GM23338 (cell line): Measurements from ENCODE around the gene ARID1B. TPM values are rescaled to one million over a fixed set of nuclear protein-coding genes. Genes with fewer than 3 reads are reported as not detected.

Experiments used
- ATAC-seq: fragments of 200-7000 bp; cut with Tn5 transposase; 3 replicates; pipeline ENCODE4 v1.9.1; 2020
- DNase-seq: peaks from one replicate; pipeline ENCODE4 v3.0.0-alpha.2; 2015; ENCODE audit warnings: low spot score
- H2AFZ ChIP-seq: fragments of 200-600 bp; sonication (generic); 2 replicates; pipeline ENCODE4 v1.8.0; 2016; ENCODE audit warnings: antibody characterized with exemption, mild to moderate bottlenecking, moderate library complexity
- H3F3A ChIP-seq: fragments of 200-600 bp; sonication (generic); replicated peaks from 2 replicates; pipeline ENCODE4 v1.8.0; 2017; ENCODE audit warnings: antibody characterized with exemption, mixed run types, low read depth
- H3K27ac ChIP-seq: fragments of 200-600 bp; sonication (generic); 2 replicates; pipeline ENCODE4 v1.6.1; 2016; ENCODE audit warnings: low read depth
- H3K27me3 ChIP-seq: fragments of 200-600 bp; sonication (generic); 2 replicates; pipeline ENCODE4 v1.8.0; 2016; ENCODE audit warnings: mild to moderate bottlenecking, mixed run types, moderate library complexity; ENCODE audit not compliant: insufficient read depth
- H3K36me3 ChIP-seq: fragments of 200-600 bp; sonication (generic); 2 replicates; pipeline ENCODE4 v1.8.0; 2016; ENCODE audit warnings: mild to moderate bottlenecking; ENCODE audit not compliant: insufficient read depth
- H3K4me1 ChIP-seq: fragments of 200-600 bp; sonication (generic); 2 replicates; pipeline ENCODE4 v1.8.0; 2016; ENCODE audit warnings: mild to moderate bottlenecking, moderate library complexity; ENCODE audit not compliant: insufficient read depth
- H3K4me2 ChIP-seq: fragments of 200-600 bp; sonication (generic); 2 replicates; pipeline ENCODE4 v1.7.1; 2017; ENCODE audit warnings: mixed run types
- H3K4me3 ChIP-seq: fragments of 200-600 bp; sonication (generic); 2 replicates; pipeline ENCODE4 v1.6.1; 2016; ENCODE audit warnings: mixed run types
- H3K79me2 ChIP-seq: fragments of 200-600 bp; sonication (generic); replicated peaks from 2 replicates; pipeline ENCODE4 v1.8.0; 2017; ENCODE audit warnings: mild to moderate bottlenecking; ENCODE audit not compliant: insufficient read depth
- H3K9me2 ChIP-seq: fragments of 200-600 bp; sonication (generic); 2 replicates; pipeline ENCODE4 v1.8.0; 2017; ENCODE audit not compliant: insufficient read depth
- H4K20me1 ChIP-seq: fragments of 200-600 bp; sonication (generic); replicated peaks from 2 replicates; pipeline ENCODE4 v1.8.0; 2017; ENCODE audit warnings: mild to moderate bottlenecking; ENCODE audit not compliant: insufficient read depth
- H3K27ac Mint-ChIP-seq: 2 replicates; pipeline ENCODE4 v1.8.0; 2020; ENCODE audit warnings: inconsistent platforms, mild to moderate bottlenecking, moderate library complexity, mixed read lengths
- H3K27me3 Mint-ChIP-seq: 3 replicates; pipeline ENCODE4 v1.8.0; 2022; ENCODE audit warnings: low read depth, mild to moderate bottlenecking, moderate library complexity, mixed read lengths, inconsistent platforms; ENCODE audit not compliant: insufficient read depth, poor library complexity
- H3K36me3 Mint-ChIP-seq: 3 replicates; pipeline ENCODE4 v1.8.0; 2021; ENCODE audit warnings: low read depth, mild to moderate bottlenecking, inconsistent platforms, moderate library complexity, mixed read lengths
- H3K4me1 Mint-ChIP-seq: 3 replicates; pipeline ENCODE4 v1.8.0; 2020; ENCODE audit warnings: mild to moderate bottlenecking, inconsistent platforms, mixed read lengths
- H3K4me3 Mint-ChIP-seq: 3 replicates; pipeline ENCODE4 v1.8.0; 2021; ENCODE audit warnings: moderate library complexity, mild to moderate bottlenecking, inconsistent platforms, mixed read lengths
- H3K9me3 Mint-ChIP-seq: 3 replicates; pipeline ENCODE4 v1.8.0; 2020; ENCODE audit warnings: moderate library complexity, mild to moderate bottlenecking, inconsistent platforms, mixed read lengths
- EZH2 ChIP-seq: fragments of 200-600 bp; sonication (generic); IDR thresholded peaks from one replicate; pipeline ENCODE4 v1.8.0; 2017; ENCODE audit warnings: antibody characterized with exemption, mild to moderate bottlenecking, low read depth; ENCODE audit not compliant: unreplicated experiment
- JUNB ChIP-seq: IDR thresholded peaks from one replicate; pipeline ENCODE4 v1.6.1; 2016; ENCODE audit warnings: antibody characterized with exemption; ENCODE audit not compliant: unreplicated experiment
- NANOG ChIP-seq: IDR thresholded peaks from 2 replicates; pipeline ENCODE4 v1.6.1; 2016; ENCODE audit warnings: antibody characterized with exemption, borderline replicate concordance
- ZNF114 ChIP-seq: fragments of 250-450 bp; sonication (Bioruptor Pico); IDR thresholded peaks from 2 replicates; pipeline ENCODE4 v1.5.0; 2020; ENCODE audit warnings: mild to moderate bottlenecking, moderate library complexity
- ZNF331 ChIP-seq: fragments of 250-450 bp; sonication (Bioruptor Pico); IDR thresholded peaks from 2 replicates; pipeline ENCODE4 v1.5.0; 2020; ENCODE audit warnings: low read depth, mild to moderate bottlenecking, moderate library complexity
- polyA plus RNA-seq: library from polyadenylated mRNA; unstranded; fragments of >200 nt; fragmentation: Nextera tagmentation; extraction: Ambion mirVana; gene quantifications from 2 replicates; pipeline ENCODE4 v1.2.1, GENCODE V29; 2016
- total RNA-seq: library from RNA; depleted of rRNA; stranded (reverse); fragments of >200 nt; shearing (Covaris generic); gene quantifications from 2 replicates; pipeline ENCODE4 v1.2.3, GENCODE V29; 2014
- TF ChIP-seq, protein P1 (sequence below): IDR thresholded peaks from 2 replicates; pipeline ENCODE4 v1.6.1; 2016; ENCODE audit warnings: antibody characterized with exemption
- TF ChIP-seq, protein P2 (sequence below): fragments of 250-450 bp; sonication (Bioruptor Pico); IDR thresholded peaks from 2 replicates; pipeline ENCODE4 v1.5.0; 2020; ENCODE audit warnings: mild to moderate bottlenecking, moderate library complexity

ARID1B gene
- total and polyA plus RNA-seq, 2 experiments from 2014 or later = 59.3 to 72.2 TPM

DNA sequence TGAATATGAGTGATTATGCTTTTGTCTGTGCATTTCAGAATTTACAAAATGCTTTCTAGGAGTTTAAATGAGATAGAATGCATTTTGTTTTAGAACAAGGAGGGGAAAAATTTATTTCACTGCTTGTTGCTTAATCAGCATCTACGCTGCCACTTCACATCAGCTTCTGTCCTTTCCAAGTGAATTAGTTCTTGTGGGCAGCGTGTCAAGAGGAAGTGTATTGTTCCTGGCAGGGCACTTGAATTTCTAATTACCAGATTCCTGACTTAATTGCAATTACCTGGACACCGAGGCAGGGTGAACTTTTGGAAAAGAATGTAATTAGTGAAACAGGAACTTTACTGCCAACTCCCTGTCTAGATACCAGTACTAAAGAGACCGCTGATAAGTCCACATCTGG is 282.6 kb downstream of the ARID1B start:
- Mint-ChIP-seq H3K4me3 (no peak overlapping the region; the same call in 2 of the 3 replicates), H3K27me3 (no peaks in the 10 kb centered on the region), H3K4me1 (peaks cover 46% of the 10 kb centered on the region), H3K36me3 (peaks cover 18% of the 10 kb centered on the region), H3K9me3 (peaks cover 9% of the 10 kb centered on the region; the same call in 2 of the 3 replicates), H3K27ac (peak overlapping the region; percentile 89)
- Histone ChIP-seq H3K27me3 (no peaks in the 10 kb centered on the region), H3K4me3 (no peak overlapping the region), H2AFZ (no peak overlapping the region), H3K27ac (no peak overlapping the region), H3K4me1 (peaks cover 28% of the 10 kb centered on the region), H3K36me3 (no peaks in the 10 kb centered on the region), H4K20me1 (0 out of 2 replicates have a peak, but pooled peaks cover 3% of the 10 kb centered on the region), H3K9me2 (no peaks in the 10 kb centered on the region), H3F3A (no peaks in the 10 kb centered on the region), H3K4me2 (peak overlapping the region; percentile 37; the same call in 1 of the 2 replicates), H3K79me2 (peaks cover 57% of the 10 kb centered on the region)
- DNase-seq = no peak
- TF ChIP-seq, protein P1, sequence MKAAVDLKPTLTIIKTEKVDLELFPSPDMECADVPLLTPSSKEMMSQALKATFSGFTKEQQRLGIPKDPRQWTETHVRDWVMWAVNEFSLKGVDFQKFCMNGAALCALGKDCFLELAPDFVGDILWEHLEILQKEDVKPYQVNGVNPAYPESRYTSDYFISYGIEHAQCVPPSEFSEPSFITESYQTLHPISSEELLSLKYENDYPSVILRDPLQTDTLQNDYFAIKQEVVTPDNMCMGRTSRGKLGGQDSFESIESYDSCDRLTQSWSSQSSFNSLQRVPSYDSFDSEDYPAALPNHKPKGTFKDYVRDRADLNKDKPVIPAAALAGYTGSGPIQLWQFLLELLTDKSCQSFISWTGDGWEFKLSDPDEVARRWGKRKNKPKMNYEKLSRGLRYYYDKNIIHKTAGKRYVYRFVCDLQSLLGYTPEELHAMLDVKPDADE = no peak
- TF ChIP-seq, protein P2, sequence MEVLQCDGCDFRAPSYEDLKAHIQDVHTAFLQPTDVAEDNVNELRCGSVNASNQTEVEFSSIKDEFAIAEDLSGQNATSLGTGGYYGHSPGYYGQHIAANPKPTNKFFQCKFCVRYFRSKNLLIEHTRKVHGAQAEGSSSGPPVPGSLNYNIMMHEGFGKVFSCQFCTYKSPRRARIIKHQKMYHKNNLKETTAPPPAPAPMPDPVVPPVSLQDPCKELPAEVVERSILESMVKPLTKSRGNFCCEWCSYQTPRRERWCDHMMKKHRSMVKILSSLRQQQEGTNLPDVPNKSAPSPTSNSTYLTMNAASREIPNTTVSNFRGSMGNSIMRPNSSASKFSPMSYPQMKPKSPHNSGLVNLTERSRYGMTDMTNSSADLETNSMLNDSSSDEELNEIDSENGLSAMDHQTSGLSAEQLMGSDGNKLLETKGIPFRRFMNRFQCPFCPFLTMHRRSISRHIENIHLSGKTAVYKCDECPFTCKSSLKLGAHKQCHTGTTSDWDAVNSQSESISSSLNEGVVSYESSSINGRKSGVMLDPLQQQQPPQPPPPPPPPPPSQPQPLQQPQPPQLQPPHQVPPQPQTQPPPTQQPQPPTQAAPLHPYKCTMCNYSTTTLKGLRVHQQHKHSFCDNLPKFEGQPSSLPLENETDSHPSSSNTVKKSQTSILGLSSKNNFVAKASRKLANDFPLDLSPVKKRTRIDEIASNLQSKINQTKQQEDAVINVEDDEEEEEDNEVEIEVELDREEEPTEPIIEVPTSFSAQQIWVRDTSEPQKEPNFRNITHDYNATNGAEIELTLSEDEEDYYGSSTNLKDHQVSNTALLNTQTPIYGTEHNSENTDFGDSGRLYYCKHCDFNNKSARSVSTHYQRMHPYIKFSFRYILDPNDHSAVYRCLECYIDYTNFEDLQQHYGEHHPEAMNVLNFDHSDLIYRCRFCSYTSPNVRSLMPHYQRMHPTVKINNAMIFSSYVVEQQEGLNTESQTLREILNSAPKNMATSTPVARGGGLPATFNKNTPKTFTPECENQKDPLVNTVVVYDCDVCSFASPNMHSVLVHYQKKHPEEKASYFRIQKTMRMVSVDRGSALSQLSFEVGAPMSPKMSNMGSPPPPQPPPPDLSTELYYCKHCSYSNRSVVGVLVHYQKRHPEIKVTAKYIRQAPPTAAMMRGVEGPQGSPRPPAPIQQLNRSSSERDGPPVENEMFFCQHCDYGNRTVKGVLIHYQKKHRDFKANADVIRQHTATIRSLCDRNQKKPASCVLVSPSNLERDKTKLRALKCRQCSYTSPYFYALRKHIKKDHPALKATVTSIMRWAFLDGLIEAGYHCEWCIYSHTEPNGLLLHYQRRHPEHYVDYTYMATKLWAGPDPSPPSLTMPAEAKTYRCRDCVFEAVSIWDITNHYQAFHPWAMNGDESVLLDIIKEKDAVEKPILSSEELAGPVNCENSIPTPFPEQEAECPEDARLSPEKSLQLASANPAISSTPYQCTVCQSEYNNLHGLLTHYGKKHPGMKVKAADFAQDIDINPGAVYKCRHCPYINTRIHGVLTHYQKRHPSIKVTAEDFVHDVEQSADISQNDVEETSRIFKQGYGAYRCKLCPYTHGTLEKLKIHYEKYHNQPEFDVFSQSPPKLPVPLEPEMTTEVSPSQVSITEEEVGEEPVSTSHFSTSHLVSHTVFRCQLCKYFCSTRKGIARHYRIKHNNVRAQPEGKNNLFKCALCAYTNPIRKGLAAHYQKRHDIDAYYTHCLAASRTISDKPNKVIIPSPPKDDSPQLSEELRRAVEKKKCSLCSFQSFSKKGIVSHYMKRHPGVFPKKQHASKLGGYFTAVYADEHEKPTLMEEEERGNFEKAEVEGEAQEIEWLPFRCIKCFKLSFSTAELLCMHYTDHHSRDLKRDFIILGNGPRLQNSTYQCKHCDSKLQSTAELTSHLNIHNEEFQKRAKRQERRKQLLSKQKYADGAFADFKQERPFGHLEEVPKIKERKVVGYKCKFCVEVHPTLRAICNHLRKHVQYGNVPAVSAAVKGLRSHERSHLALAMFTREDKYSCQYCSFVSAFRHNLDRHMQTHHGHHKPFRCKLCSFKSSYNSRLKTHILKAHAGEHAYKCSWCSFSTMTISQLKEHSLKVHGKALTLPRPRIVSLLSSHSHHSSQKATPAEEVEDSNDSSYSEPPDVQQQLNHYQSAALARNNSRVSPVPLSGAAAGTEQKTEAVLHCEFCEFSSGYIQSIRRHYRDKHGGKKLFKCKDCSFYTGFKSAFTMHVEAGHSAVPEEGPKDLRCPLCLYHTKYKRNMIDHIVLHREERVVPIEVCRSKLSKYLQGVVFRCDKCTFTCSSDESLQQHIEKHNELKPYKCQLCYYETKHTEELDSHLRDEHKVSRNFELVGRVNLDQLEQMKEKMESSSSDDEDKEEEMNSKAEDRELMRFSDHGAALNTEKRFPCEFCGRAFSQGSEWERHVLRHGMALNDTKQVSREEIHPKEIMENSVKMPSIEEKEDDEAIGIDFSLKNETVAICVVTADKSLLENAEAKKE = no peak
- ATAC-seq = no peak

DNA sequence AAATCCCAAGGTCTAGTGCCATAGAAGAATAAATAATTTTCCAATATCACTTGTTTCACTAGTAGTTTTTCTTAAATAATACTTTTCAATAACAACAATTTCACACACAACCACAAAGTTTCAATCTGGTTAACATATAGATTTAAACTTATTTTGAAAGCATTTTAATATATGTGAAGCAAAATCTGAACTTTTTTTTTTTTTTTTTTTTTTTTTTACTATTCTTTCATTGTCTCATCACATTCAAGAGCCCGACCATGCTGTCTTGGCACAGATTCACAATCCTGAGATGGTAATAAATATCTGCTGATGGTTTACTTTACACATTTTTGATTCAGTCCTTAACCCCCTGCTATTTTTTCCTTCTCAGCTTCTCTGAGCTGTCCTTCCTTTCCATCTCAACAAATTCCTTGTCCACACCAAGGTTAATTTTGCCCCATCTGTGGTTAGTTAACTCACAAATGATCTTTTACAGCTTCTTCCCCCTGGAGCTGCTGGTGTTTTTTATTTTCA is 283.3 kb downstream of the ARID1B start:
- Histone ChIP-seq H3K4me3 (no peak overlapping the region), H4K20me1 (0 out of 2 replicates have a peak, but pooled peaks cover 3% of the 10 kb centered on the region), H3F3A (no peaks in the 10 kb centered on the region), H3K27ac (no peak overlapping the region), H3K4me2 (no peak overlapping the region), H3K79me2 (peaks cover 64% of the 10 kb centered on the region), H2AFZ (no peak overlapping the region), H3K27me3 (no peaks in the 10 kb centered on the region), H3K9me2 (no peaks in the 10 kb centered on the region), H3K36me3 (no peaks in the 10 kb centered on the region), H3K4me1 (peaks cover 28% of the 10 kb centered on the region)
- DNase-seq (no peak), ATAC-seq (no peak)
- H3K36me3 Mint-ChIP-seq = peaks cover 10% of the 10 kb centered on the region
- H3K4me3 Mint-ChIP-seq = no peak overlapping the region
- TF ChIP-seq EZH2 (no peak), JUNB (no peak), ZNF331 (CRISPR knock-in tag) (no peak), ZNF114 (no peak), NANOG (no peak)
- no peaks in the 10 kb centered on the region for H3K27me3 Mint-ChIP-seq
- H3K9me3 Mint-ChIP-seq = peaks cover 9% of the 10 kb centered on the region; the same call in 2 of the 3 replicates
- H3K4me1 Mint-ChIP-seq = peaks cover 44% of the 10 kb centered on the region
- H3K27ac Mint-ChIP-seq = peak overlapping the region; percentile 29; the same call in 1 of the 2 replicates
